ENCODE results near the gene ROM1.
"Not testable (repeated sequence)": the region's sequence is repeated elsewhere in the genome, so short reads cannot be mapped to it uniquely, and the experiment has no call there.

DNA sequence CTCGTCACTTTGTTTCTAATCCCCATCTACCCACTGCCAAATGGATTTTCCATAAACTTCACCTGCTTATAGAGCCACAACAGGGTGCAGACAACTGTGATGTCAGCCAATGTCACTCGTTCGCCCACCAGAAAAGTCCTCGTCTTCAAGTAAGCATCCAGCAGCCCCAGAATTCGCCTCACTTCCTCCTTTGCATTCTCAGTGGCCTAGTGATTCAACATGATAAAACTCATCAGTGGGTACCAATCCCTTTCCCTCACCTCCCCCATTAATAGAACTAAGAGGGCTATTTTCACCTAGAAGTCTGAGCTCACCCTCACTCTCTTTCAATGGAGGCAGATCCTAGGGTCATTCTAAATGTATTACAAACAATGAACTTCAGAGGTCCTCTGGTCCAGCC, 42.2 kb upstream of the ROM1 start:
- TF ChIP-seq, protein P1, sequence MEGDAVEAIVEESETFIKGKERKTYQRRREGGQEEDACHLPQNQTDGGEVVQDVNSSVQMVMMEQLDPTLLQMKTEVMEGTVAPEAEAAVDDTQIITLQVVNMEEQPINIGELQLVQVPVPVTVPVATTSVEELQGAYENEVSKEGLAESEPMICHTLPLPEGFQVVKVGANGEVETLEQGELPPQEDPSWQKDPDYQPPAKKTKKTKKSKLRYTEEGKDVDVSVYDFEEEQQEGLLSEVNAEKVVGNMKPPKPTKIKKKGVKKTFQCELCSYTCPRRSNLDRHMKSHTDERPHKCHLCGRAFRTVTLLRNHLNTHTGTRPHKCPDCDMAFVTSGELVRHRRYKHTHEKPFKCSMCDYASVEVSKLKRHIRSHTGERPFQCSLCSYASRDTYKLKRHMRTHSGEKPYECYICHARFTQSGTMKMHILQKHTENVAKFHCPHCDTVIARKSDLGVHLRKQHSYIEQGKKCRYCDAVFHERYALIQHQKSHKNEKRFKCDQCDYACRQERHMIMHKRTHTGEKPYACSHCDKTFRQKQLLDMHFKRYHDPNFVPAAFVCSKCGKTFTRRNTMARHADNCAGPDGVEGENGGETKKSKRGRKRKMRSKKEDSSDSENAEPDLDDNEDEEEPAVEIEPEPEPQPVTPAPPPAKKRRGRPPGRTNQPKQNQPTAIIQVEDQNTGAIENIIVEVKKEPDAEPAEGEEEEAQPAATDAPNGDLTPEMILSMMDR (IDR thresholded peaks at IDR 0.05; ENCODE audit: insufficient read depth, low read length, poor library complexity, severe bottlenecking): not testable (repeated sequence)
- not testable (repeated sequence) for TF ChIP-seq EZH2phosphoT487 (conservative IDR thresholded peaks at IDR 0.05; ENCODE audit: low read length)

Data from SU-DHL-6 (cell line).